Measurements from ENCODE around the gene METTL9. TPM values are rescaled to one million over a fixed set of nuclear protein-coding genes. Genes with fewer than 3 reads are reported as not detected.

The METTL9 gene
- total RNA-seq, 1 experiment from 2014 or later: 41.4 TPM

DNA sequence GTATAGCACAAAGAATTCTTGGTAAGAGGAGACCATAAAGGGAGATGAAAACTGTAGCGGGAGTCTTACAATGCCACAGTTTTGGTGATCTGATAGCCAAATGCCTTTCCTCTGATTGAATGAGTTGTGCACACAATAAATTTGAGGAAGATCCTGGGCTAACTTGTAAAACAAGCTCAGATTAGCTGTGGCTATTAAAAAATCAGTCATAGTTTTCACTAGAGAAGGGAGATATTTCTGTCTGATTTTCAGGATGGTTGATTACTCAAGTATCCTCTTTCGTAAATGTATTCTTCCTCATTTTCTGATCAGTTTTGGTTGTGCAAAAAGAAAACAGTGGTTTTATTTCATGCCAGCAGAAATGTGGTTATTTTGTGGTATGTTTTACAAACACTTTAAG is 9.1 kb upstream of the METTL9 start (continued):
- TF ChIP-seq, protein P1, sequence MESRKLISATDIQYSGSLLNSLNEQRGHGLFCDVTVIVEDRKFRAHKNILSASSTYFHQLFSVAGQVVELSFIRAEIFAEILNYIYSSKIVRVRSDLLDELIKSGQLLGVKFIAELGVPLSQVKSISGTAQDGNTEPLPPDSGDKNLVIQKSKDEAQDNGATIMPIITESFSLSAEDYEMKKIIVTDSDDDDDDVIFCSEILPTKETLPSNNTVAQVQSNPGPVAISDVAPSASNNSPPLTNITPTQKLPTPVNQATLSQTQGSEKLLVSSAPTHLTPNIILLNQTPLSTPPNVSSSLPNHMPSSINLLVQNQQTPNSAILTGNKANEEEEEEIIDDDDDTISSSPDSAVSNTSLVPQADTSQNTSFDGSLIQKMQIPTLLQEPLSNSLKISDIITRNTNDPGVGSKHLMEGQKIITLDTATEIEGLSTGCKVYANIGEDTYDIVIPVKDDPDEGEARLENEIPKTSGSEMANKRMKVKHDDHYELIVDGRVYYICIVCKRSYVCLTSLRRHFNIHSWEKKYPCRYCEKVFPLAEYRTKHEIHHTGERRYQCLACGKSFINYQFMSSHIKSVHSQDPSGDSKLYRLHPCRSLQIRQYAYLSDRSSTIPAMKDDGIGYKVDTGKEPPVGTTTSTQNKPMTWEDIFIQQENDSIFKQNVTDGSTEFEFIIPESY (IDR thresholded peaks at IDR 0.05; ENCODE audit: extremely low read depth, insufficient replicate concordance, low read length): no peak
- no peak for TF ChIP-seq SIN3A (IDR thresholded peaks at IDR 0.05; ENCODE audit: low read depth)
- TF ChIP-seq TCF7L2 (IDR thresholded peaks at IDR 0.05; ENCODE audit: borderline replicate concordance, extremely low read depth, insufficient read depth, insufficient read length): no peak
- TF ChIP-seq, protein P2, sequence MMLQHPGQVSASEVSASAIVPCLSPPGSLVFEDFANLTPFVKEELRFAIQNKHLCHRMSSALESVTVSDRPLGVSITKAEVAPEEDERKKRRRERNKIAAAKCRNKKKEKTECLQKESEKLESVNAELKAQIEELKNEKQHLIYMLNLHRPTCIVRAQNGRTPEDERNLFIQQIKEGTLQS (IDR thresholded peaks at IDR 0.05): no peak
- no peak for TF ChIP-seq YY1 (IDR thresholded peaks at IDR 0.05; ENCODE audit: extremely low read depth, insufficient replicate concordance, low read depth, low read length)
- TF ChIP-seq POLR2AphosphoS5 (IDR thresholded peaks at IDR 0.05; ENCODE audit: low read depth, low read length): no peak

DNA sequence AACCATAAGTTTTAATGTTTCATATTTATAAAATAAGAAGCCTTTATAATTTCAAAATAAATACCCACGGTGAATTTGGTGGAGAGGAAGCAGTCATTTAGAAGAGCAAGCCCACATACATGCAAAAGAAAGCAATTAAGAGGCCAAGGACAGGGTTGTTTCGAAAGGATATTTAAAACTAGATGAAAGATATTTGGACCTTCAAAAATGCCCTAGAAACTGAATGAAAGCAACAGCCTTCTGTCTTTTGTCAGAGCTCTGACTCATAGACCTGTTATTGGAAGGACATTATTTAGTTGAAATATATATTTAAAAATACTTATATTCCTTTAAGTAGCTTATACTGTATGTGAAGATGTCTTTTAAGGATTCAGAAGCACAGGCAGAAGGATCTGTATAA is 8.6 kb upstream of the METTL9 start:
- H3K79me2 ChIP-seq (ENCODE audit: insufficient read depth, low read length): no peaks in the 10 kb centered on the region
- intact Hi-C loops (cut with micrococcal nuclease): no loop called here
- H3K4me3 ChIP-seq (replicated peaks in 1 of 2; ENCODE audit: low read depth in 1 of 2, low read length in 2 of 2): no peak overlapping the region
- no peaks in the 10 kb centered on the region for H3K36me3 ChIP-seq (ENCODE audit: control insufficient read depth in 1 of 2, insufficient read depth in 2 of 2, low read length in 2 of 2)
- no peak overlapping the region for H3K9ac ChIP-seq (ENCODE audit: low read length)
- no peaks in the 10 kb centered on the region for H3K4me1 ChIP-seq (ENCODE audit: control insufficient read depth in 1 of 2, insufficient read depth in 2 of 2, low read length in 2 of 2)
- no peak overlapping the region for H3K4me2 ChIP-seq (ENCODE audit: low read length)
- ChIA-PET CTCF (no interaction called here), POLR2A (no interaction called here), RAD21 (ENCODE audit: low non-redundant PET in 1 of 2, low total read pairs in 2 of 2, uncharacterized antibody in 2 of 2, unreplicated experiment in 2 of 2) (no interaction called here)
- H3K9me3 ChIP-seq (ENCODE audit: control insufficient read depth in 1 of 2, insufficient read depth in 1 of 2, low read depth in 1 of 2, low read length in 2 of 2): no peaks in the 10 kb centered on the region
- no peaks in the 10 kb centered on the region for H3K27me3 ChIP-seq (ENCODE audit: insufficient read depth, low read length)
- H2AFZ ChIP-seq (ENCODE audit: low read depth, low read length, poor library complexity, severe bottlenecking): no peak overlapping the region
- H4K20me1 ChIP-seq (ENCODE audit: insufficient read depth): no peaks in the 10 kb centered on the region
- no peak overlapping the region for H3K27ac ChIP-seq (ENCODE audit: low read depth, low read length)
- no TSS peak for BruUV-seq (replicated peaks)
- ATAC-seq: no peak
- no peak for DNase-seq (ENCODE audit: low read depth, low spot score)
- H3K9me2 ChIP-seq (ENCODE audit: insufficient read depth): no peaks in the 10 kb centered on the region
- TF ChIP-seq EGR1 (IDR thresholded peaks at IDR 0.05; ENCODE audit: low read depth): no peak
- no peak for TF ChIP-seq YY1 (IDR thresholded peaks at IDR 0.05; ENCODE audit: extremely low read depth, insufficient replicate concordance, low read depth, low read length)
- no peak for TF ChIP-seq ZFX (IDR thresholded peaks at IDR 0.05)
- no peak for TF ChIP-seq POLR2A (IDR thresholded peaks at IDR 0.05; ENCODE audit: borderline replicate concordance, extremely low read depth, insufficient read depth, insufficient read length)
- TF ChIP-seq EZH2phosphoT487 (IDR thresholded peaks at IDR 0.05; ENCODE audit: borderline replicate concordance): no peak
- no peak for TF ChIP-seq CBX3 (IDR thresholded peaks at IDR 0.05; ENCODE audit: low read depth)
- TF ChIP-seq, protein P1 (IDR thresholded peaks at IDR 0.05; ENCODE audit: extremely low read depth, insufficient replicate concordance, low read length): no peak
- TF ChIP-seq FOSL1 (IDR thresholded peaks at IDR 0.05; ENCODE audit: low read depth): no peak
- no peak for TF ChIP-seq POLR2AphosphoS5 (IDR thresholded peaks at IDR 0.05; ENCODE audit: low read depth, low read length)
- TF ChIP-seq, protein P3, sequence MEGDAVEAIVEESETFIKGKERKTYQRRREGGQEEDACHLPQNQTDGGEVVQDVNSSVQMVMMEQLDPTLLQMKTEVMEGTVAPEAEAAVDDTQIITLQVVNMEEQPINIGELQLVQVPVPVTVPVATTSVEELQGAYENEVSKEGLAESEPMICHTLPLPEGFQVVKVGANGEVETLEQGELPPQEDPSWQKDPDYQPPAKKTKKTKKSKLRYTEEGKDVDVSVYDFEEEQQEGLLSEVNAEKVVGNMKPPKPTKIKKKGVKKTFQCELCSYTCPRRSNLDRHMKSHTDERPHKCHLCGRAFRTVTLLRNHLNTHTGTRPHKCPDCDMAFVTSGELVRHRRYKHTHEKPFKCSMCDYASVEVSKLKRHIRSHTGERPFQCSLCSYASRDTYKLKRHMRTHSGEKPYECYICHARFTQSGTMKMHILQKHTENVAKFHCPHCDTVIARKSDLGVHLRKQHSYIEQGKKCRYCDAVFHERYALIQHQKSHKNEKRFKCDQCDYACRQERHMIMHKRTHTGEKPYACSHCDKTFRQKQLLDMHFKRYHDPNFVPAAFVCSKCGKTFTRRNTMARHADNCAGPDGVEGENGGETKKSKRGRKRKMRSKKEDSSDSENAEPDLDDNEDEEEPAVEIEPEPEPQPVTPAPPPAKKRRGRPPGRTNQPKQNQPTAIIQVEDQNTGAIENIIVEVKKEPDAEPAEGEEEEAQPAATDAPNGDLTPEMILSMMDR (IDR thresholded peaks at IDR 0.05 in 2 of 3, conservative IDR thresholded peaks at IDR 0.05 in 1 of 3; ENCODE audit: borderline replicate concordance in 1 of 3, insufficient read depth in 1 of 3, low read depth in 2 of 3, low read length in 2 of 3): no peak
- no peak for TF ChIP-seq JUND (IDR thresholded peaks at IDR 0.05)
- no peak for TF ChIP-seq RAD21 (IDR thresholded peaks at IDR 0.05; ENCODE audit: low read depth)
- no peak for TF ChIP-seq ELF1 (IDR thresholded peaks at IDR 0.05; ENCODE audit: borderline replicate concordance, low read depth)
